ENCODE data around the gene CAMK2G. TPM values are rescaled to one million over a fixed set of nuclear protein-coding genes. Genes with fewer than 3 reads are reported as not detected.
"Not testable (repeated sequence)": the region's sequence is repeated elsewhere in the genome, so short reads cannot be mapped to it uniquely, and the experiment has no call there.

CAMK2G gene
- total RNA-seq, 4 donors from 2014 or later = 10.6 to 35.8 (median 15.6) TPM

- no peak for ATAC-seq (ENCODE audit: low FRiP score)
- no peak for TF ChIP-seq CTCF (IDR thresholded peaks at IDR 0.05)
- DNase-seq (ENCODE audit: low spot score) = no peak
Observed at GRCh38 chr10:73901261-73901660, 26.9 kb upstream of the CAMK2G start.

GRCh38 chr10:73900064-73900463 lies 25.7 kb upstream of the CAMK2G start:
- no peak for ATAC-seq (ENCODE audit: low FRiP score)
- no peak for DNase-seq (ENCODE audit: low spot score)
- TF ChIP-seq CTCF (IDR thresholded peaks at IDR 0.05) = no peak

- TF ChIP-seq CTCF (IDR thresholded peaks at IDR 0.05) = no peak
- no peak for DNase-seq (ENCODE audit: low spot score)
- no peak for ATAC-seq (ENCODE audit: low FRiP score)
Observed at GRCh38 chr10:73899423-73899822, 25.1 kb upstream of the CAMK2G start.

- no peak for TF ChIP-seq CTCF (IDR thresholded peaks at IDR 0.05)
- DNase-seq (ENCODE audit: low spot score) = no peak
- no peak for ATAC-seq (ENCODE audit: low FRiP score)
Observed at GRCh38 chr10:73898730-73899410, 24.5 kb upstream of the CAMK2G start.

GRCh38 chr10:73897693-73898092 lies 23.3 kb upstream of the CAMK2G start:
- ATAC-seq (ENCODE audit: low FRiP score) (no peak), DNase-seq (ENCODE audit: low spot score) (no peak)
- no peak for TF ChIP-seq CTCF (IDR thresholded peaks at IDR 0.05)

- DNase-seq (ENCODE audit: low spot score); ATAC-seq (ENCODE audit: low FRiP score): not testable (repeated sequence)
Observed at GRCh38 chr10:73895381-73895780, 21.0 kb upstream of the CAMK2G start.

- ATAC-seq (ENCODE audit: low FRiP score) (no peak), DNase-seq (ENCODE audit: low spot score) (no peak)
- TF ChIP-seq CTCF (IDR thresholded peaks at IDR 0.05) = no peak
Observed at GRCh38 chr10:73894245-73894971, 20.1 kb upstream of the CAMK2G start.

All from omental fat pad (tissue), 4 donors.